Hepatocyte (in vitro differentiated cells): ENCODE measurements around the gene TNRC6A. TPM values are rescaled to one million over a fixed set of nuclear protein-coding genes. Genes with fewer than 3 reads are reported as not detected.

Experiments
- DNase-seq: peaks from one replicate; pipeline ENCODE4 v3.0.0-alpha.2; 2016; ENCODE audit warnings: low spot score
- H2AFZ ChIP-seq: fragments of 200-600 bp; sonication (generic); 2 replicates; pipeline ENCODE4 v1.6.0; 2016; ENCODE audit warnings: antibody characterized with exemption, mild to moderate bottlenecking
- H3K27ac ChIP-seq: fragments of 200-600 bp; sonication (generic); 2 replicates; pipeline ENCODE4 v1.5.1; 2016; ENCODE audit warnings: mild to moderate bottlenecking
- H3K27me3 ChIP-seq: fragments of 200-600 bp; sonication (generic); 2 replicates; pipeline ENCODE4 v1.6.1; 2016
- H3K36me3 ChIP-seq: fragments of 200-600 bp; sonication (generic); replicated peaks from 2 replicates; pipeline ENCODE4 v1.5.1; 2016; ENCODE audit warnings: low read depth; ENCODE audit not compliant: insufficient read depth
- H3K4me1 ChIP-seq: fragments of 200-600 bp; sonication (generic); 2 replicates; pipeline ENCODE4 v1.5.1; 2016; ENCODE audit warnings: mild to moderate bottlenecking, moderate library complexity; ENCODE audit not compliant: insufficient read depth
- H3K4me2 ChIP-seq: fragments of 200-600 bp; sonication (generic); 2 replicates; pipeline ENCODE4 v1.6.0; 2016
- H3K4me3 ChIP-seq: fragments of 200-600 bp; sonication (generic); 2 replicates; pipeline ENCODE4 v1.5.1; 2016; ENCODE audit warnings: mild to moderate bottlenecking
- H3K79me2 ChIP-seq: fragments of 200-600 bp; sonication (generic); 2 replicates; pipeline ENCODE4 v1.6.0; 2017; ENCODE audit warnings: mild to moderate bottlenecking
- H3K9me2 ChIP-seq: fragments of 200-600 bp; sonication (generic); replicated peaks from 2 replicates; pipeline ENCODE4 v1.6.0; 2017; ENCODE audit warnings: mild to moderate bottlenecking; ENCODE audit not compliant: insufficient read depth
- H3K9me3 ChIP-seq: fragments of 200-600 bp; sonication (generic); 2 replicates; pipeline ENCODE4 v1.5.1; 2016; ENCODE audit warnings: low read depth, mild to moderate bottlenecking
- H4K20me1 ChIP-seq: fragments of 200-600 bp; sonication (generic); 2 replicates; pipeline ENCODE4 v1.6.0; 2016; ENCODE audit warnings: mild to moderate bottlenecking; ENCODE audit not compliant: insufficient read depth, poor library complexity, severe bottlenecking
- CTCF ChIP-seq: fragments of 200-600 bp; sonication (generic); IDR thresholded peaks from 2 replicates; pipeline ENCODE4 v1.5.1; 2016; ENCODE audit warnings: antibody characterized with exemption, mild to moderate bottlenecking; ENCODE audit not compliant: poor library complexity
- EZH2 ChIP-seq: fragments of 200-600 bp; sonication (generic); IDR thresholded peaks from 2 replicates; pipeline ENCODE4 v1.6.1; 2016; ENCODE audit warnings: antibody characterized with exemption, mild to moderate bottlenecking, borderline replicate concordance
- EZH2phosphoT487 ChIP-seq: fragments of 200-600 bp; sonication (generic); IDR thresholded peaks from one replicate; pipeline ENCODE4 v1.6.1; 2018; ENCODE audit warnings: antibody characterized with exemption, mild to moderate bottlenecking, low read depth, moderate library complexity; ENCODE audit not compliant: unreplicated experiment, severe bottlenecking
- WGBS: methylation state at CpG from one replicate; pipeline ENCODE4 v1.1.6; 2016; ENCODE audit warnings: low lambda C conversion rate; ENCODE audit errors: missing lambda C conversion rate; 5-methylcytosine and 5-hydroxymethylcytosine counted together
- polyA plus RNA-seq: library from polyadenylated mRNA; unstranded; fragments of >200 nt; fragmentation: Nextera tagmentation; extraction: Ambion mirVana; gene quantifications from 2 replicates; pipeline ENCODE4 v1.2.1, GENCODE V29; 2016
- total RNA-seq: library from RNA; depleted of rRNA; stranded (reverse); fragments of >200 nt; gene quantifications from 2 replicates; pipeline ENCODE4 v1.2.3, GENCODE V29; 2014

The TNRC6A gene
- total and polyA plus RNA-seq, 2 experiments from 2014 or later: 17.1 to 52.8 TPM

GRCh38 chr16:24833352-24833751 lies 103.9 kb downstream of the TNRC6A start:
- DNase-seq: no peak

GRCh38 chr16:24834459-24835335 lies 105.2 kb downstream of the TNRC6A start:
- Histone ChIP-seq H3K27me3 (no peaks in the 10 kb centered on the region), H3K4me2 (no peak overlapping the region), H3K79me2 (no peaks in the 10 kb centered on the region), H3K36me3 (no peaks in the 10 kb centered on the region), H3K4me3 (no peak overlapping the region), H3K9me2 (no peaks in the 10 kb centered on the region), H2AFZ (no peak overlapping the region), H4K20me1 (no peaks in the 10 kb centered on the region), H3K4me1 (peaks cover 9% of the 10 kb centered on the region), H3K9me3 (no peaks in the 10 kb centered on the region), H3K27ac (no peak overlapping the region)
- whole genome bisulfite sequencing: 72% methylated on average over 7 of the region's 7 CpGs
- TF ChIP-seq CTCF (peak; percentile 67), EZH2 (no peak), EZH2phosphoT487 (no peak)
- peak; percentile 73 for DNase-seq

More at GRCh38 chr16:24833352-24833751, 103.9 kb downstream of the TNRC6A start:
- TF ChIP-seq EZH2 (no peak), EZH2phosphoT487 (no peak), CTCF (no peak)
- H3K9me3 ChIP-seq: no peaks in the 10 kb centered on the region
- no peak overlapping the region for H3K4me2 ChIP-seq
- H3K79me2 ChIP-seq: no peaks in the 10 kb centered on the region
- no peaks in the 10 kb centered on the region for H3K9me2 ChIP-seq
- H4K20me1 ChIP-seq: no peaks in the 10 kb centered on the region
- WGBS: 94% methylated on average over 6 of the region's 6 CpGs
- no peaks in the 10 kb centered on the region for H3K36me3 ChIP-seq
- no peak overlapping the region for H2AFZ ChIP-seq
- H3K4me1 ChIP-seq: no peaks in the 10 kb centered on the region
- H3K27me3 ChIP-seq: no peaks in the 10 kb centered on the region
- H3K27ac ChIP-seq: no peak overlapping the region
- no peak overlapping the region for H3K4me3 ChIP-seq

GRCh38 chr16:24836836-24837235 lies 107.4 kb downstream of the TNRC6A start:
- Histone ChIP-seq H2AFZ (no peak overlapping the region), H3K4me2 (no peak overlapping the region), H3K27me3 (no peaks in the 10 kb centered on the region), H3K9me3 (no peaks in the 10 kb centered on the region), H3K79me2 (no peaks in the 10 kb centered on the region), H3K4me1 (peaks cover 10% of the 10 kb centered on the region), H3K4me3 (no peak overlapping the region), H4K20me1 (no peaks in the 10 kb centered on the region), H3K9me2 (no peaks in the 10 kb centered on the region), H3K36me3 (no peaks in the 10 kb centered on the region), H3K27ac (no peak overlapping the region)
- DNase-seq: no peak
- TF ChIP-seq EZH2 (no peak), CTCF (no peak), EZH2phosphoT487 (no peak)
- WGBS: 88% methylated on average over 6 of the region's 6 CpGs
